Peyer's patch (tissue), 4 donors: ENCODE results near the gene SSR4. TPM values are rescaled to one million over a fixed set of nuclear protein-coding genes. Genes with fewer than 3 reads are reported as not detected.

Experiments
- DNase-seq, 3 donors: peaks; one replicate each; pipeline ENCODE4 v3.0.0-alpha.2; 2017 to 2019
- H3K27ac ChIP-seq, 4 donors: fragments of 200-600 bp; sonication (generic); one replicate each; pipeline ENCODE4 v1.5.1; 2016 to 2019
- H3K27me3 ChIP-seq, 2 donors: fragments of 200-600 bp; sonication (generic); one replicate each; pipeline ENCODE4 v1.5.1; 2019
- H3K36me3 ChIP-seq, 3 donors: fragments of 200-600 bp; sonication (generic); one replicate each; pipeline ENCODE4 v1.5.1; 2016 to 2019
- H3K4me1 ChIP-seq, 4 donors: fragments of 200-600 bp; sonication (generic); one replicate each; pipeline ENCODE4 v1.5.1; 2016 to 2019
- H3K4me3 ChIP-seq, 4 donors: fragments of 200-600 bp; sonication (generic); 1 replicate in 3 of 4; 2 replicates in 1 of 4; pipeline ENCODE4 v1.5.1; 2016 to 2019; ENCODE audit warnings: mild to moderate bottlenecking in 1 of 4
- H3K9me3 ChIP-seq, 4 donors: fragments of 200-600 bp; sonication (generic); one replicate each; pipeline ENCODE4 v1.5.1; 2016 to 2019; ENCODE audit warnings: mild to moderate bottlenecking in 1 of 4
- CTCF ChIP-seq, 6 experiments: fragments of 450-650 bp in 4 of 6; fragments of 200-600 bp in 2 of 6; sonication (generic) in 1 of 6; IDR thresholded peaks; one replicate each; pipeline ENCODE4 v1.5.1; 2017 to 2019; ENCODE audit warnings: antibody characterized with exemption in 6 of 6, mild to moderate bottlenecking in 3 of 6, moderate library complexity in 1 of 6
- POLR2A ChIP-seq, 2 donors: fragments of 450-650 bp; IDR thresholded peaks; one replicate each; pipeline ENCODE4 v1.5.1; 2017; ENCODE audit warnings: antibody characterized with exemption in 2 of 2, mild to moderate bottlenecking in 2 of 2, moderate library complexity in 2 of 2
- total RNA-seq, 4 donors: library from RNA; depleted of rRNA; stranded (reverse); fragments of >200 nt; gene quantifications; one replicate each; pipeline ENCODE4 v1.1.0, GENCODE V29; 2016

SSR4 gene
- total RNA-seq, 4 donors from 2014 or later: 90.0 to 113 (median 96.4) TPM

- no peaks in the 10 kb centered on the region for H3K27me3 ChIP-seq
These were observed 35.0 kb downstream of the SSR4 start for GRCh38 chrX:153829549-153829798.

GRCh38 chrX:153829799-153830639, 35.6 kb downstream of the SSR4 start, which contains the start of gene PDZD4:
TSS of gene PDZD4 (minus strand) at chrX:153830544. CDS start at chrX:153830298, 246 bp downstream.
- Histone ChIP-seq H3K4me3 (peak within 1 kb of the TSS; percentile 24 to 51 (median 46)), H3K27me3 (no peaks in the 10 kb centered on the region)

More at GRCh38 chrX:153829549-153829798, 35.0 kb downstream of the SSR4 start:
- Histone ChIP-seq H3K27ac (no peak overlapping the region), H3K36me3 (no peaks in the 10 kb centered on the region), H3K9me3 (peaks cover 0 to 4% (median 0%) of the 10 kb centered on the region in 4 donors), H3K4me1 (peaks cover 0 to 8% (median 2%) of the 10 kb centered on the region in 4 donors), H3K4me3 (peak overlapping the region; percentile 24 to 51 (median 46))
- no peak for DNase-seq
- TF ChIP-seq POLR2A (IDR thresholded peaks at IDR 0.05): no peak

GRCh38 chrX:153830640-153831428, 36.4 kb downstream of the SSR4 start:
- Histone ChIP-seq H3K36me3 (no peaks in the 10 kb centered on the region), H3K27ac (no peak overlapping the region), H3K27me3 (no peaks in the 10 kb centered on the region)

More at GRCh38 chrX:153829799-153830639, 35.6 kb downstream of the SSR4 start, which contains the start of gene PDZD4:
- no peak for TF ChIP-seq POLR2A (IDR thresholded peaks at IDR 0.05)
- TF ChIP-seq CTCF (IDR thresholded peaks at IDR 0.05): no peak
- Histone ChIP-seq H3K27ac (no peak within 1 kb of the TSS), H3K9me3 (peaks cover 0 to 4% (median 0%) of the 10 kb centered on the region in 4 donors), H3K36me3 (no peaks in the 10 kb centered on the region), H3K4me1 (peaks cover 0 to 8% (median 2%) of the 10 kb centered on the region in 4 donors)
- DNase-seq: no peak

GRCh38 chrX:153831429-153832150, 37.1 kb downstream of the SSR4 start:
- no peaks in the 10 kb centered on the region for H3K27me3 ChIP-seq

More at GRCh38 chrX:153830640-153831428, 36.4 kb downstream of the SSR4 start:
- peak overlapping the region in 1 of 4 donors; percentile 45 for H3K4me3 ChIP-seq
- TF ChIP-seq CTCF (IDR thresholded peaks at IDR 0.05) (no peak), POLR2A (IDR thresholded peaks at IDR 0.05) (no peak)
- H3K9me3 ChIP-seq: peaks cover 0 to 4% (median 0%) of the 10 kb centered on the region in 4 donors
- DNase-seq: no peak
- peaks cover 0 to 8% (median 2%) of the 10 kb centered on the region in 4 donors for H3K4me1 ChIP-seq

GRCh38 chrX:153832728-153833127, 38.3 kb downstream of the SSR4 start:
- no peak for TF ChIP-seq POLR2A (IDR thresholded peaks at IDR 0.05)
- Histone ChIP-seq H3K9me3 (peaks cover 0 to 4% (median 0%) of the 10 kb centered on the region in 4 donors), H3K4me3 (no peak overlapping the region), H3K4me1 (peaks cover 0 to 8% (median 2%) of the 10 kb centered on the region in 4 donors), H3K27me3 (no peaks in the 10 kb centered on the region), H3K36me3 (no peaks in the 10 kb centered on the region), H3K27ac (no peak overlapping the region)
- no peak for DNase-seq

More at GRCh38 chrX:153831429-153832150, 37.1 kb downstream of the SSR4 start:
- TF ChIP-seq CTCF (IDR thresholded peaks at IDR 0.05) (no peak), POLR2A (IDR thresholded peaks at IDR 0.05) (no peak)
- no peaks in the 10 kb centered on the region for H3K36me3 ChIP-seq
- H3K9me3 ChIP-seq: peaks cover 0 to 4% (median 0%) of the 10 kb centered on the region in 4 donors
- H3K27ac ChIP-seq: no peak overlapping the region
- no peak for DNase-seq
- peaks cover 0 to 8% (median 2%) of the 10 kb centered on the region in 4 donors for H3K4me1 ChIP-seq
- no peak overlapping the region for H3K4me3 ChIP-seq

- no peaks in the 10 kb centered on the region for H3K36me3 ChIP-seq
- H3K27ac ChIP-seq: no peak overlapping the region
- no peaks in the 10 kb centered on the region for H3K9me3 ChIP-seq
- no peak for TF ChIP-seq POLR2A (IDR thresholded peaks at IDR 0.05)
- no peak for TF ChIP-seq CTCF (IDR thresholded peaks at IDR 0.05)
- no peak for DNase-seq
- H3K27me3 ChIP-seq: no peaks in the 10 kb centered on the region
- H3K4me3 ChIP-seq: no peak overlapping the region
- no peaks in the 10 kb centered on the region for H3K4me1 ChIP-seq
These were observed 42.5 kb downstream of the SSR4 start for GRCh38 chrX:153836921-153837320.
